Measurements from ENCODE around the gene ELMO3.

- TF ChIP-seq CTCF (IDR thresholded peaks at IDR 0.05) (no peak), POLR2A (IDR thresholded peaks at IDR 0.05) (no peak)
Observed at GRCh38 chr16:67174706-67175231, 24.2 kb upstream of the ELMO3 start.
